GM18520 (cell line): ENCODE results near the gene TRPV4.

Experiments
- ATAC-seq: cut with Tn5 transposase; IDR thresholded peaks from one replicate; pipeline ENCODE4 v1.9.1; 2021; ENCODE audit not compliant: unreplicated experiment

The TRPV4 gene

GRCh38 chr12:109764776-109765445 lies 68.3 kb downstream of the TRPV4 start:
- ATAC-seq: no peak

GRCh38 chr12:109764123-109764522 lies 69.1 kb downstream of the TRPV4 start:
- ATAC-seq: no peak

DNA sequence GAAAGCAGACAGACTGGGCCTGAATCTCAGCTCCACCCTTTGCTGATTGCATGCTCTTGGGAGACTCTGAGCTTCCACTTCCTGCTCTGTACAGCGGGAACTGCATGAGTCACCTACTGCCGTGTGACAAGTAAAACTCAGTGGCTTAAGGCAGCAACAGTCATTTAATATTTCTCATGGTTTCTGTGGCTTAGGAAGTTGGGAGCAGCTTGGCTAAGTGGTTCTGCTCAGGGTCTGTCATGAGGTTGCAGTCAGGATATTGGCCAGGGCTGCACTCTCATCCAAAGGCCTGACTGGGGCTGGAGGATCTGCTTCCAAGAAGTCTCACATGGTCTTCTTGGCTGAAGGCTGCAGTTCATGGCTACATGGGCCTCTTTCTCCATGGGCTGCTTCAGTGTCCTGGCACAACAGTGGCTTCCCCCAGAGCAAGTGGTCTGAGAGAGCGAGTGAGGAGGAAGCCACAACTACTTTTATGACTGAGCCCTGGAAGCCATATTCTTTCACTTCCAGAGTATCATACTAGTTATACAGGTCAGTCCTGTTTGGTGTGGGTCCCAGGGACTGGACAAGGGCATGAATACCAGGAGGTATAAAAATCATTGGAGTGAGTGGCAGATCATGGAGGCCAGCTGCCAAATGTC lies 69.9 kb downstream of the TRPV4 start:
- ATAC-seq: no peak

DNA sequence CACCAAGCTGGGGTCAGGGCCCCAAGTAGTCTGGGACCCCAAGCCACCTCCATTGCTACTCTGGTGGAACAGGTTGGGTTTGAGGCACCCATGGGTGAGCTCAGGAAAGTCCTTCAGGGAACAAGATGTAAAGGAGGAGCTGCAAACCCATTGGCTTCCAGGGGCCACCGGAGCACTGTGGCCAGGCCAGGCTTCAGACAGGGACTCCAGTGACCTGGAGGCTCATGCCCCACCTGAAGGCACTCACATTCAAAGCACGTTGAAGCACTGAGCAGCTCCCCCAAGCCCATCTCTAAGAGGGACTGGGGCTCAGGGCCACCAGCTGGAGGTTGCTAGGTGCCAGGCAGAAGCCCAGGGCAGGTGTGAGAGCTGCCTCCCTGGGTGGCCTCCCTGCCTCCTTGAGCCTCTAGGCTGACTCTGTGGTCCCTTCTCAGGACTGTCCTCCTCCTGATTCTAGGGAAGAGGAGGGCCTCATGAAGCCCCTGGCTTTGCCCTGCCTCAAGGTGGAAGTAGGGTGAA lies 70.5 kb downstream of the TRPV4 start:
- no peak for ATAC-seq

DNA sequence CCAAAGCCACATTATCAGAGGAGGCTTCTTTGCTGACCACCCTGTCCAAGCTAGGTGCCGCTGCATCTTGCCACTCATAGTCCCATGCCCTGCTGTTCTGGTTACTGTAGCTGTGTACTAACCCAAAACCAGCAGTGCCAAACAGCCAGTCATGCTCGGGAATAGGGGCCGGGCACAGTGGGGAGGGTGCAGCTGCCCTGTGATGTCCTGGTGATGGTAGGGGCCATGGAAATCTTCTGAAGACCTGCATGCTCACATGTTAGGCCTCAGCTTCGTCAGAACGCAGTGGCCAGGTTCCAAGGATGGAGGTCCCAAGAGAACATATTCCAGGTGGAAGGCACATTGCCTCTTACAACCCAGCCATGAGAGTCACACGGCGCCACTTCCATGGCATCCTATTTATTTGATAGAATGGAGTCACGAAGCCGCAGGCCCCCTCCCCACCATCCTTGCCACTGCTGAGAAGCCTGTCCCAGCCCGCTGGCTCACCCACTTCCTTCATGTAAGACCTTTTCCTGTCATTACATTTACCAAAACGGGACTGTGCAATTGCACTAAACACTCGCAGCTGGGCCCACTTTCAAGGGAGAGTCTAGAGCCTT lies 71.0 kb downstream of the TRPV4 start:
- ATAC-seq: no peak

- ATAC-seq: no peak
Observed at GRCh38 chr12:109760930-109761921, 72.0 kb downstream of the TRPV4 start.

- no peak for ATAC-seq
Observed at GRCh38 chr12:109760031-109760929, 72.9 kb downstream of the TRPV4 start.

DNA sequence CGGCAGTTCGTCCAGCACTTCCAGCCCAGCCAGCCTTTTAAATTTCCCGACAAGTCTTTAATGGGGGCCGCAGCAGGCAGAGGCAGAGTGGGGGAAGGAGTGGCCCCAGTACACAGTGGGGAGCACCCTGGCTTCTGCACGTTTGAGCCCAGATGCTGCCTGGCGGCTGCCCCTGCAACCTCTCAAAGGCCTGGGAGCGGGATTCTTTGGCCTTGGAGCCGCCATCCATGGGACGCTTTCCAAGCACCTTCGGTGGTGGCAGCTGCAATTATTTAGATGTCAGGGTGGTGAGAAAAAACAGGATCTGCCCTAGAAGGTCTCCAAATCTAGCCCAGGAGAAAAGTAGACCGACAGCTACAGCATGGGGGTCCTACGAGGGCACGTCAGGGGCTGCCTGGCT lies 73.6 kb downstream of the TRPV4 start:
- ATAC-seq: no peak

- ATAC-seq: no peak
Observed at GRCh38 chr12:109758426-109759420, 74.5 kb downstream of the TRPV4 start.

DNA sequence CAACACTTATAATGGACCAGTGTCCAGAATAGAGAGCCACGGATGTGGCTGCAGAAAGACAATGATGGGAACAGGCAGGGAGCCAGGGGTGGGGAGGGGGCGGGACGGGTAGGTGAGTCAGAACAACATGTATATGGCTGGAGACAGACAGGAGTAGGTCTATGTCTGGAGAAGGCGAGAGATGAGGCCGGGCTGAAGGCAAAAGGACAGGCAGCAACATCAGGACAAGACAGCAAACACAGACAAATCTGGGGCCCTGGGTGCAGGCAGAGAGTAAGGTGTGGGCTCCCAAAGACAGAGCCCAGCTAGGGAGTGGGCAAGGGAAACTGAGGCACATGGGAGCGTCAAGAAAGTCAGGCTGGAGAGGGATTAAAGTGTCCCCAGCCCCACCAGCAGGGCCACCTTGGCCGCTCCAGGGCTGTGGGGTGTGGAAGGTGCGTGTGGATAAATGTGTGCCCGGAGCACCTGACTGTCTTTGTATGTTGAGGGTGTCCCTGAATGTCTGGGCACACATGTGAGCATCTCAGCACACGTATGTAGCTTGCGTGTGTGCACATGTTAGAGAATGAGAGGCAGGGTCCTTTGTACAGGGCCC lies 75.4 kb downstream of the TRPV4 start:
- no peak for ATAC-seq

GRCh38 chr12:109756457-109756856 lies 76.7 kb downstream of the TRPV4 start:
- ATAC-seq: no peak

DNA sequence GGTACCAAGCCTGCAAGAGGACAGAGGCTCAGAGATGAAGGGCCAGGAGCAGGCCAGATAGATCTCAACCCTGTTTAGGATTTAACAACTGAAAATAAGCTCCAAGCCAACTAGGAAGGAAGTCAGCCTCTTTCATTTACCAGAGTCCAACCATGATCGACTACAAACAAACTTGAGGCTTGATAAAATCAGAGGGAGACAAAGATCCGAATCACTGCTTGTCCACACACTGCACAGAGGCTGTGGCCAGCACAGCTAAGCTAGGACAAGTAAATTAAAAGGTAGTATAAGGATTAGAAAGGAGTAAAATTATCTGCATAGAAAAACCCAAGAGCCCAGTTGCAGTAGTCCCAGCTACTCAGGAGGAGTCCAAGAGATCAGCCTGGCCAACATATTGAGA lies 79.2 kb downstream of the TRPV4 start:
- ATAC-seq: no peak

DNA sequence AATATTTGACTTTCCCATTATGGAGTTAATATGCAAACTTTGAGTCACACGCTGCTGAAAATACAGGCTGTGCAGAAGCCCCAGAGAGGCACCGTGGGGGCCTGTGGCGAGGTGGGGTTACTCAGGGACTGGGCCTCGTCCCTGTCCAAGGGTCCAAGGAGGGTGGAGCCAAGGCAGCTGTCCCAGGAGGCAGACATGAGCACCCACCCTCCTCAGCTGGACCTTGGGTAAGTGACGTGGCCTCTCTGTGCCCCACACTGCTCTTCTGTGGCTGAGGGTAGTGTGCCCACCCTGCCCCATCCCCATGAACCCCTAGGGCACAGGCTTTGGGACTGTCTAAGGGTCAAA lies 80.2 kb downstream of the TRPV4 start:
- ATAC-seq: no peak

DNA sequence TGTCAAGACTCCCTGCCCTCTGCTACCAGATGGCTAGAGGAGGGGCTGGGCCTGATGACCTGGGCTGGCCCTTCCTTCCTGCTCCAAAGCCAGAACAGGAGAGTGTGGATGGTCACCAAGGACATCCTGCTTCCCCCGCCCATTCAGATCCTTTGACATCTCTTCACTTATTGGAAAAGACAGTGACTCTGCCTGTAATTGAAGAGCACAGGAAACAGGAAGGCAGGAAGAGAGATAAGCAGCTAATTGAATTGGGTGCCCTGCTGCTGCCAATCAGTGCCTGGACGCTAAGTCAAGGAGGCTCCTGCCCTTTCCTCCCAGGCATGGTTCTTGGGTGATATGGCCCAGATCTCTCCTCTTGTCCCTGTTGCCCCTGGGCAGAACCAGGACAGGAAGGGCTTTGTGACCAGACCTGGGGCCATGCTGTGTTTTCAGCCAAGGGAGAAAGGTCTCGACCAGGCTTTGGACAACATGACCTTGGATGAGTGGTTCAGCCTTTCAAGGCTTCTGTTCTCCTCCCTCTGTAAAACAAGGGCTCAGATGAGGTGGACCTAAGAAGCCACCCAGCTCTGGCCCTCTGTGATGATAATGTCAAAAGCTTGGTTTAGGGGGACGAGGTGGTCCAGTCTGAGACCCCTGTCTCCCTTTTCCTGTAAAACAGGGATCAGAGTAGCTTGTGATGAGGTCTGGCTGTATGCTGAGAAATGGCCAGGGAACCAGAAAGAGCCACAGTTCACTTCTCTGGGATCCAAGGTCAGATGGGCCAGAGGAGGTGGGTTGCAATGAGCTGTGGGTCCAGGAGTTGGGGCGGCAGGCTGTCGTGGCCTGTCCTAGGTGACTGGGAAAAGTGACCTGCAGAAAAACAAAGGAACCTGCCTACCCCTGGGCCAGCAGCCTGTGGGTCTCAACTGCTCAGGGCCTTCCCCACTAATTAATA lies 80.8 kb downstream of the TRPV4 start:
- no peak for ATAC-seq

- no peak for ATAC-seq
Observed at GRCh38 chr12:109744986-109745942, 87.9 kb downstream of the TRPV4 start.

GRCh38 chr12:109744026-109744425 lies 89.2 kb downstream of the TRPV4 start:
- ATAC-seq: no peak
